GM23248 (cell line): ENCODE data around the gene ERN1.

Source experiments
- EZH2 ChIP-seq: fragments of 200-600 bp; sonication (generic); IDR thresholded peaks from 2 replicates; pipeline ENCODE4 v1.6.1; 2018; ENCODE audit warnings: antibody characterized with exemption, mild to moderate bottlenecking; ENCODE audit not compliant: insufficient read depth, poor library complexity, severe bottlenecking
- EZH2phosphoT487 ChIP-seq: fragments of 200-600 bp; sonication (generic); IDR thresholded peaks from 2 replicates; pipeline ENCODE4 v1.6.1; 2018; ENCODE audit warnings: antibody characterized with exemption, moderate library complexity, mild to moderate bottlenecking, low read depth; ENCODE audit not compliant: insufficient read depth

DNA sequence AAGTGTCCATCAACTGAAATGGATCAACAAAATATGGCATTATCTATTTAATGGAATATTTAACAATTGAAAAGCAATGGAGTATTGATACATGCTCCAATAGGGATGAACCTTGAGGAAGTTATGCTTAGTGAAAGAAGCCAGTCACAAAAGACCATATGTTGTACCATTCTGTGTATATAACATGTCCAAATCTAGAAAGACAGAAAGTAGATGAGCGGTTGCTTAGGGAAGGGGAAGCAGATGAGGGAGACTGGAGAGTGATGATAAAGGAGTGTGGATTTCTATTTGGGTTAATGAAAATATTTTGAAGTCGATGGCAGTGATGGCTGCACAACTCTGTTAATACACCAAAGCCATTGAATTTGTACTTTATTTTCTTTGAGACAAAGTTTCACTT is 8.5 kb upstream of the ERN1 start:
- TF ChIP-seq EZH2 (no peak), EZH2phosphoT487 (no peak)
